ENCODE measurements around the gene LSM14B. TPM values are rescaled to one million over a fixed set of nuclear protein-coding genes. Genes with fewer than 3 reads are reported as not detected.
"Not testable (repeated sequence)": the region's sequence is repeated elsewhere in the genome, so short reads cannot be mapped to it uniquely, and the experiment has no call there.

The LSM14B gene
- polyA plus RNA-seq, 1 donor: 91.5 TPM

DNA sequence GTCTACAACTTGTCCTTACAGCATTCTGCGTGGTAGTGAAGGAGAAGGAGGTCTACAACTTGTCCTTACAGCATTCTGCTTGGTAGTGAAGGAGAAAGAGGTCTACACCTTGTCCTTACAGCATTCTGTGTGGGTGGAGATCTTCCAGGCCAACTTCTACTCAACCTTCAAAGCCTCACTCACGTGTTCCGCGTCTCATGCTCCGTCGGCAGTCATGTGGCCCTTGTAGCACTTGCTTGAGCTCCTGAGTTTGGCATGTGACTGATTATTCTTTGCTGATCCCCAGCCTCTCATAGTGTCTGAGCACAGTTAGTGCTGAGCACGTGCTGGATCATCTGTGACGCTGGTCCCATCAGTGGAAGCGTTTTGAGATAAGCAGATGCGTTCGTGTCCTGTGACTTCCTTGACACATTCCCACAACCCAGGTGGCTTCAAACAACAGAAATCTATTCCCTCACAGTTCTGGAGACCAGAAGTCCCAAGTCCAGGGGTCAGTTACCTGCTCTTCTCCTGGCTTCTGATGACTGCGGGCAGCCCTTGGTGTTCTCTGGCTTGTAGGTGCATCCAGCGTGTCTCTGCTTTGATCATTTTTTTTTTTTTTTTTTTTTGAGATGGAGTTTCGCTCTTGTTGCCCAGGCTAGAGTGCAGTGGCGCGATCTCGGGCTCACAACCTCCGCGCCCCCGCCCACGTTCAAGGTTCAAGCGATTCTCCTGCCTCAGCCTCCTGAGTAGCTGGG, 23.9 kb downstream of the LSM14B start:
- DNase-seq (ENCODE audit: low read depth): no peak

DNA sequence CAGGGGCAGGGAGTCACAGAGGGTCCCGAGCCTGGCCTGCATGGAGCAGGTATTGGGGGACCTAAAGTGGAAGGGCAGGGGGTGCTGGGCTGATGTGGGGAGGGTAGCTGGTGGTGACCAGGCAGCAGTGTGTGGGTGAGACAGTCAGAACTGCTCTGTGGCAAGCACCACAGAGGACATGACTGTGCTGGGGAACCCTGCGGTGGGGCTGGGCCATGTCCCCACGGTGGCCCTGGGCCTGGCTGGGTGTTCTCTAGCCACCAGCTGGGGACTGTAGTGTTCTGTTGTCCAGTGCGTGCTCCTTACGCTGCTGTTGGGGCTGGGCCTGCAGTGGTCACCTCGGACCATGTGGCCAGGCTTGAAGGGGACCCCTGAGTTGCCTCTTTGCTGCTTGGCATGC, 24.9 kb downstream of the LSM14B start:
- DNase-seq (ENCODE audit: low read depth): no peak

GRCh38 chr20:62147528-62147927, 25.3 kb downstream of the LSM14B start:
- DNase-seq (ENCODE audit: low read depth): no peak

- not testable (repeated sequence) for DNase-seq (ENCODE audit: low read depth)
Measured at GRCh38 chr20:62148383-62148782, 26.1 kb downstream of the LSM14B start.

- no peak for DNase-seq (ENCODE audit: low read depth)
Measured at GRCh38 chr20:62148908-62149314, 26.6 kb downstream of the LSM14B start.

- DNase-seq (ENCODE audit: low read depth): no peak
Measured at GRCh38 chr20:62149532-62150309, 27.4 kb downstream of the LSM14B start.

DNA sequence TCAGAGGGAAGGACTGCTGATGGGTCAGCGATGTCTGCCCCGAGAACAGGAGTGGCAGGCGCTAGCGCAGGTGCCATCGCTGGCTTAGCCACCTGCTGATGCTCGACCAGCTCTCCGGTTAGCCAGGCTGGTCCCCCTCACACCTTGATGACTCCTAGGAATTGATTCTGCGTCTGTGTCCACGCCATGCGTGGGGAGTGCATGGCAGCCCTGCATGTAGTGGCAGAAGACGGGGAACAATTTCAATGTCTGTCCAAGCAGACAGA, 28.0 kb downstream of the LSM14B start:
- no peak for DNase-seq (ENCODE audit: low read depth)

- no peak for DNase-seq (ENCODE audit: low read depth)
Measured at GRCh38 chr20:62151225-62151624, 28.9 kb downstream of the LSM14B start.

- no peak for DNase-seq (ENCODE audit: low read depth)
Measured at GRCh38 chr20:62151835-62152364, 29.6 kb downstream of the LSM14B start.

DNA sequence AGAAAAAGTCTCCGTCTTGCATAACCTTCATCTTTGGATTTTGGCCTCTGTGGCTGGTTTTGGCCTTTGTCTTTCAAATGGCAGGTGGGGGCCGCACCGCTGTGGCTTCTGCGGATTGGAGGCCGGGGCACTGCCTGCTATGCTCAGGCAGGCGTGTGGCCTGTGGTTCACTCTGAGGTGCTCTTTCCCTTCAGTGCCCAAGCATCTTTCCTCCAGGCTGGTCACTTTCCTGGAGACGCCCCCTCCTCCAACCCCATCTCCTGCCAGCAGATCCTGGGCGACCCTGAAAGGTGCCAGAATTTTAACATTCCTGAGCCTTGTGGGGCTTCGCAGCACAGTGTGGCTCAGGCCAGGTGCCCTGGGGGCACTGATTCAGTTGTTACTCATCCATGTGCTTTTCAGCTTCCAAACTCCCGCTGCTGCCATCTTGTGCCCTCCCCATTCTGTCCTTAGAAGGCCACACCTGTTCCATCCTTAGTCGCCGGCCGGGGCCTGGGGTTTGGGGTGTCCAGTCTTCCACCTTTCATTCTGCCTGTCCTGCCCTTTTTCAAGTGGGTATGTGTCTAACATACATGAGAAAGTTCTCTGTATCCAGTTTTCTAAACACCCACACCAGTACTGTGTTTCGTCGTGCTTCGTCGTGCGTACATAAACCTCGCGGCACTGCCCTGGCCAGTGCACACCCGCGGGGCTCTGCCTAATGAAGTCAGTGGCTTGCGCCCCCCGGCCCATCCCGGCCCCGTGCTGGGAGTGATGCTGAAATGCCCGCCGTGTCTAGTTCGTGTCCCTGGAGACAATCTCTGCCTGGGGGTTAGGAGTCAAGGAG, 33.4 kb downstream of the LSM14B start:
- no peak for DNase-seq (ENCODE audit: low read depth)

GRCh38 chr20:62156254-62156556, 33.9 kb downstream of the LSM14B start:
- no peak for DNase-seq (ENCODE audit: low read depth)

DNA sequence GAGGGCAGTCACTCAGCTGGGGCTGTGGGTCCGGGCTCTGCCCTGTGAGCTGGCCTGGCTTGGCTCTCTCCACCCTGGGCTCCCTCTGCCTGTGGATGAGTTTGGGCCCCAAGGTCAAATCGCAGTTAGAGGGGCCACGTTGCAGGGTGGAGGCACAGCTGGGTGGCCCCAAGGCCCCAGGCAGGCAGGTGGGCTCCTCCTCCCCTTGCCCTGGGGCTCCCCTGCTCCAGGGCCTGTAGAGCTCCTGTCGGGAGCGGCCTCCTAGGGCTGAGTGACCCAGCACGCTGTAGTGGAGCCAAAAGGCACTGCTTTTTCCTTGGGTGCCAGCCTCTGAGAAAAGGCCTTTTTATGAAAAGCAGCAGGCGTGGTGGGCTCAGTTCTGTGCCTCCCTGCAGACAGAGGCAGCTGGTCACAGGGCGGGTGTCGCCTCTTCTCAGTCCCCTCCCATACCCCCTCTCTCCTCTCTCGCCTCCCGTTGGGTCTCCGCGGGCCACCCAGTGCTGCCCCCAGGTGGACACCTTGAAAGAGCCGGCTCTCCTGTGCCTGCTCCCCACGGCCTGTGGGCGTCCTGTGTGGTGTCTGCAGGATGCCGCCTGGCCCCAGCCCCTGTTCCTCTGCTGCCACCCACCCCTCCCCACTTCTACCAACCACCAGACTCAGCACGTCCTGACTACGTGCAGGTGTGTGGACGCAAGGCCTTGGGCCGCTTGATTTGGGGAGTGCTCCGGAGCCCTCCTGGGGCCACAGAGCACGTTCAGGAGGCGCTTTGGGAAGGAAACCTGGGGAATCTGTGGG, 34.5 kb downstream of the LSM14B start:
- no peak for DNase-seq (ENCODE audit: low read depth)

GRCh38 chr20:62157387-62158087, 35.3 kb downstream of the LSM14B start:
- no peak for DNase-seq (ENCODE audit: low read depth)

DNA sequence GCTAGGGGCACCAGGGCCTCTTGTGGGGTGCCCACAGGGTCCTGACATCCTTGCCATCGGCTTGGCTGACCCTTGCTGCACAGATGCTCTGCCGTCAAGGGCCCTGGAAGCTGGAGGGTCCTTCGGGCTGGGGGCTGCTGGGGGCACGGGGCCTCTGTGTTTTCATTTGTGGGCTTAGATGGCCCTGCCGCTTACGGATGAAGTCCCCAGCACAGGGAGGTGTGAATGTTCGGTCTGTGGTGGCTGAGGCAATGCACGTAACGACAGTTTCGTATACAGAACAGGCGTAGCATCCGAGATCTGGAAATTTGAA, 35.8 kb downstream of the LSM14B start:
- DNase-seq (ENCODE audit: low read depth): no peak

- DNase-seq (ENCODE audit: low read depth): no peak
Measured at GRCh38 chr20:62158541-62158940, 36.3 kb downstream of the LSM14B start.

GRCh38 chr20:62159052-62159451, 36.8 kb downstream of the LSM14B start:
- no peak for DNase-seq (ENCODE audit: low read depth)

DNA sequence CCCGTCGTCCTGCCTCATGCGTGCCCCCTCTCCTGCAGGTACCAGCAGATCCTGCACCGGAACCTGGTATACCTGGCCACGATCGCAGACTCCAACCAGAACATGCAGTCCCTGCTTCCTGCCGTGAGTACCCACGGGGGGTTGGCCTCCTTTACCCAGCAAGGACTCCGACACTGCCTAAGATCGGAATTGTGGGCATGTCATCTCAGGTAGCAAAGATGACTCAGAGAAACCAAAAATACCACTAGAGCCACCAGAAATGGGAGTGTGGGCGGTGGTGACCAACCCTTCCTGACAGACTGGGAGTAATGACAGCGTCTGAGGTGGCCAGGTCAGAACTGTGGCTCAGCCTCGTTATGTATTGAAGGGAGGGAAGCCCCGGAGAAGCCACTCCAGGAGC, 37.6 kb downstream of the LSM14B start:
- no peak for DNase-seq (ENCODE audit: low read depth)

- no peak for DNase-seq (ENCODE audit: low read depth)
Measured at GRCh38 chr20:62160253-62160652, 38.0 kb downstream of the LSM14B start.

- DNase-seq (ENCODE audit: low read depth): no peak
Measured at GRCh38 chr20:62160876-62161275, 38.6 kb downstream of the LSM14B start.

DNA sequence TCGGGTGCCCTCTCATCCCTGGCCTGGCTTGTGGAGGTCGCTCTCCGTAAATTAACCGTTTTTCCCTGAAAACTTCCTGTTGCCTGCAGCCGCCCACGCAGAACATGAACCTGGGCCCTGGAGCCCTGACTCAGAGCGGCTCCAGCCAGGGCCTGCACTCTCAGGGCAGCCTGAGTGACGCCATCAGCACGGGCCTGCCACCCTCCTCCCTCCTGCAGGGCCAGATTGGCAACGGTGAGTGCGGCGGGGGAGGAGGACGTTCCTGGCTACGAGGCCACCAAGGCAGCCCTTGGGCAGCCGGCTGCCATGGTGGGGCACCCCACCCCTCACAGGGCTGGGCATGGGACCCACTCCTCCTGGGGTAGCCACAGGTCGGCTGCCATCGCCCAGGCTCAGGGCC, 39.1 kb downstream of the LSM14B start:
- no peak for DNase-seq (ENCODE audit: low read depth)

DNA sequence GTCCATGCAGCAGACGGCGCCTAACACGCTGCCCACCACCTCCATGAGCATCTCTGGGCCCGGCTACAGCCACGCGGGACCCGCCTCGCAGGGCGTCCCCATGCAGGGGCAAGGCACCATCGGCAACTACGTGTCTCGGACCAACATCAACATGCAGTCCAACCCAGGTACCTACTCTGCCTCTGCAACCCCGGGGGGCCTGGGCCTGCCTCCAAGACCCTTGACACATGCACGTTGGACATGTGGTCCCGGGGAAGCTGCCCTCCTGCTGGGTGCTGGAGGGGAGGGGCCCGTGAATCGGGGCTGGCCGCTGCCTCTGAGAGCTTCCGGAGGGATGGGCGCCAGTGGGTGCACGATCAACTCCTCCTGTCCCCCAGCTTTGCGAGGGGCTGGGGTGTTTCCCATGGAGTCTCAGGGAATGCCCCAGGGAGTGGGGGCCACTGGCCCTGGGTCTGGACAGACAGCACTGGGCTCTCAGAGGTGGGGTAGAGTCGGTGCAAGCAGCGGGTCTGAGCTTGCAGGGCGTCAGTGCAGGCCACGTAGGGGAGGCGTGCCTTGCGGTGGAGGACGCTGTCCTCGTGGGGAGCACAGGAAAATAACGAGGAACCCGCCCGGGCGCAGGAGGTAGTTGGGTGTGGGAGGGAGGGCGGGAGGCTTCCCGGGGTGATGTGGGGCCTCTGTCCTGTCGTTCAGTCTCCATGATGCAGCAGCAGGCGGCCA, 40.6 kb downstream of the LSM14B start:
- DNase-seq (ENCODE audit: low read depth): no peak

Data from forelimb muscle (tissue), 1 donor.